ENCODE measurements around the gene FTHL17. TPM values are rescaled to one million over a fixed set of nuclear protein-coding genes. Genes with fewer than 3 reads are reported as not detected.

The FTHL17 gene
- total and polyA plus RNA-seq, 2 donors from 2014 or later: not detected

DNA sequence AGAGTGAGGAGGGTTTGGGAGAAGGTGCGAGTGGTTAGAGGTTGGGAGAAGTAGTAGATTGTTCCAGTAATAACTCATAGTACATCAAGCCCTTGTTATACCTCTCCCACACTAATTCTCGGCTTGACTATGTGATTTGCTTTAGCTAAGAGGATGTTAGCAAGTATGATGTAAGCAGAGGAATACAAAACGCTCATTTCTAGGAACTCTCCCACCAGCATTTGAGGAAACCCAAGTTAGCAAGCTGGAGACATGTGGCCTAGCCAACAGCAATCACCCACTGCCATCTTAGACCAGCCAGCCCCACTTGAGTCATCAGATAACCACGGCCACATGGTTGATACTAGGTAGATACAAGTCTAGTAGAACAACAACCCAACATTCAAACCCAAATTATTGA, 14.2 kb downstream of the FTHL17 start:
- H3K4me3 ChIP-seq (ENCODE audit: low read length in 3 of 3): no peak overlapping the region
- FAIRE-seq: no peak

DNA sequence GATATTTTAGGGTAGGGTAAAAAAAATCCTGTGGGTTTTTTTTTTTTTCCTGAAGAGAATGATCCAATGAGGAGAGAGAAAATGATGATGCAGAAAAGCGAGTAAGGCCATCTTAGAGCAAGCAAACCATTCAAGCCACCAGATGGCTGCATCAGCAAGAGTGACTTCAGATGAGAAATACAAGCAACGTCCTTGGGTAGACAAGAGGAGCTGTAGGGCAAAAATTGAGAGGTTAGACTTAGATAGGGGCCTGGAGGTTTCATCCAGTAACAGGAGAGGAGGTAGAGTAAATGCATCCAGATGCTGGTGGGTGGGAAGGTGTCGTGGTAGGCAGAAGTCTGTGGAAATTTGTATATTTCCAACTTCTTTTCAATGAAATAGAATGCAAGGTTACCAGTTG, 14.6 kb downstream of the FTHL17 start:
- no peak overlapping the region for H3K9ac ChIP-seq (ENCODE audit: low read length in 3 of 3)
- H3K36me3 ChIP-seq (ENCODE audit: control insufficient read depth in 2 of 3, insufficient read depth in 3 of 3, low read length in 3 of 3): no peaks in the 10 kb centered on the region
- DNase-seq (no peak), FAIRE-seq (no peak)
- no peaks in the 10 kb centered on the region for H3K9me3 ChIP-seq (ENCODE audit: control insufficient read depth in 2 of 3, insufficient read depth in 1 of 3, low read length in 3 of 3)
- intact Hi-C loops (cut with DNase I): no loop called here
- no peak for TF ChIP-seq CTCF (IDR thresholded peaks at IDR 0.05; ENCODE audit: borderline replicate concordance, extremely low read depth, insufficient read depth)
- no peaks in the 10 kb centered on the region for H3K27me3 ChIP-seq (ENCODE audit: control insufficient read depth, insufficient read depth, low read length)
- H3K27ac ChIP-seq (ENCODE audit: low read depth in 2 of 2, low read length in 2 of 2): no peak overlapping the region
- no peak overlapping the region for H3K4me3 ChIP-seq (ENCODE audit: low read length in 3 of 3)
- H3K4me1 ChIP-seq (ENCODE audit: control insufficient read depth in 2 of 3, insufficient read depth in 2 of 3, low read depth in 1 of 3, low read length in 3 of 3): no peaks in the 10 kb centered on the region

More for the DNA sequence above, 14.2 kb downstream of the FTHL17 start:
- no peaks in the 10 kb centered on the region for H3K9me3 ChIP-seq (ENCODE audit: control insufficient read depth in 2 of 3, insufficient read depth in 1 of 3, low read length in 3 of 3)
- intact Hi-C loops (cut with DNase I): no loop called here
- H3K27me3 ChIP-seq (ENCODE audit: control insufficient read depth, insufficient read depth, low read length): no peaks in the 10 kb centered on the region
- H3K36me3 ChIP-seq (ENCODE audit: control insufficient read depth in 2 of 3, insufficient read depth in 3 of 3, low read length in 3 of 3): no peaks in the 10 kb centered on the region
- no peaks in the 10 kb centered on the region for H3K4me1 ChIP-seq (ENCODE audit: control insufficient read depth in 2 of 3, insufficient read depth in 2 of 3, low read depth in 1 of 3, low read length in 3 of 3)
- no peak for DNase-seq
- no peak overlapping the region for H3K27ac ChIP-seq (ENCODE audit: low read depth in 2 of 2, low read length in 2 of 2)
- no peak for TF ChIP-seq CTCF (IDR thresholded peaks at IDR 0.05; ENCODE audit: borderline replicate concordance, extremely low read depth, insufficient read depth)
- no peak overlapping the region for H3K9ac ChIP-seq (ENCODE audit: low read length in 3 of 3)

- Histone ChIP-seq H3K9ac (ENCODE audit: low read length in 3 of 3) (no peak overlapping the region), H3K27ac (ENCODE audit: low read depth in 2 of 2, low read length in 2 of 2) (no peak overlapping the region), H3K4me1 (ENCODE audit: control insufficient read depth in 2 of 3, insufficient read depth in 2 of 3, low read depth in 1 of 3, low read length in 3 of 3) (no peaks in the 10 kb centered on the region), H3K9me3 (ENCODE audit: control insufficient read depth in 2 of 3, insufficient read depth in 1 of 3, low read length in 3 of 3) (no peaks in the 10 kb centered on the region), H3K36me3 (ENCODE audit: control insufficient read depth in 2 of 3, insufficient read depth in 3 of 3, low read length in 3 of 3) (no peaks in the 10 kb centered on the region), H3K4me3 (ENCODE audit: low read length in 3 of 3) (no peak overlapping the region), H3K27me3 (ENCODE audit: control insufficient read depth, insufficient read depth, low read length) (no peaks in the 10 kb centered on the region)
- FAIRE-seq (no peak), DNase-seq (no peak)
- intact Hi-C loops (cut with DNase I): no loop called here
- TF ChIP-seq CTCF (IDR thresholded peaks at IDR 0.05; ENCODE audit: borderline replicate concordance, extremely low read depth, insufficient read depth): no peak
These were observed 18.2 kb downstream of the FTHL17 start for GRCh38 chrX:31053621-31054020.

DNA sequence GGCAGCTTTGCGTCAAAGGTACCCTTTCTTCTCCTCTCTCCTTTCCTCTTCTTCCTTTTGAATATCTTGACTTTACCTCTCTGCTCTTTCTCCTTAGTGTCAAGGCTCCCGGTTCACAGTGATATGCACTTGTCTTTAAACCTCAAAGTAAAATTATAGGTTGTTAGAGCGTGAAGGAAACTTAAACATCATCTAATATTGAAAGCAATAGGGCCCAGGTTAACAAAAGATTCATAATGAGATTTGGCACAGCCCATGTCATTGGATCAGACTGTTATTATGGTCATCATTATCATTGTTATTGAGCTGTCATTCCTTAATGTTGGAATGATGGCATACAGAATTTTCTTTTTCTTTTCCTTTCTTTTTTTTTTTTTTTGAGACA, 32.5 kb downstream of the FTHL17 start:
- DNase-seq (no peak), FAIRE-seq (no peak)
- no peak overlapping the region for H3K9ac ChIP-seq (ENCODE audit: low read length in 3 of 3)
- intact Hi-C loops (cut with DNase I): no loop called here
- H3K36me3 ChIP-seq (ENCODE audit: control insufficient read depth in 2 of 3, insufficient read depth in 3 of 3, low read length in 3 of 3): no peaks in the 10 kb centered on the region
- H3K27me3 ChIP-seq (ENCODE audit: control insufficient read depth, insufficient read depth, low read length): no peaks in the 10 kb centered on the region
- no peak overlapping the region for H3K27ac ChIP-seq (ENCODE audit: low read depth in 2 of 2, low read length in 2 of 2)
- H3K4me3 ChIP-seq (ENCODE audit: low read length in 3 of 3): no peak overlapping the region
- no peaks in the 10 kb centered on the region for H3K4me1 ChIP-seq (ENCODE audit: control insufficient read depth in 2 of 3, insufficient read depth in 2 of 3, low read depth in 1 of 3, low read length in 3 of 3)
- TF ChIP-seq CTCF (IDR thresholded peaks at IDR 0.05; ENCODE audit: borderline replicate concordance, extremely low read depth, insufficient read depth): no peak
- H3K9me3 ChIP-seq (ENCODE audit: control insufficient read depth in 2 of 3, insufficient read depth in 1 of 3, low read length in 3 of 3): no peaks in the 10 kb centered on the region
